Heart left ventricle (tissue), 16 donors: ENCODE measurements around the gene CHST11. TPM values are rescaled to one million over a fixed set of nuclear protein-coding genes. Genes with fewer than 3 reads are reported as not detected.

Experiments
- ATAC-seq, 4 donors: fragments of 200-7000 bp; cut with Tn5 transposase; one replicate each; pipeline ENCODE4 v1.9.1; 2020 to 2022; ENCODE audit warnings: moderate library complexity in 4 of 4, mild to moderate bottlenecking in 3 of 4, moderate number of reproducible peaks in 1 of 4
- DNase-seq, 5 donors: peaks; one replicate each; pipeline ENCODE4 v3.0.0-alpha.2; 2020
- H3K27ac ChIP-seq, 12 donors: fragments of 200-600 bp; sonication (generic) in 4 of 12; one replicate each; pipeline versions ENCODE4 v1.5.0 to v1.8.0; 2016 to 2022; ENCODE audit warnings: mild to moderate bottlenecking in 2 of 12
- H3K27me3 ChIP-seq, 9 donors: fragments of 200-600 bp; sonication (generic) in 2 of 9; one replicate each; pipeline versions ENCODE4 v1.5.1 to v1.8.0; 2016 to 2022; ENCODE audit warnings: mild to moderate bottlenecking in 3 of 9
- H3K36me3 ChIP-seq, 9 donors: fragments of 200-600 bp; sonication (generic) in 2 of 9; one replicate each; pipeline versions ENCODE4 v1.5.0 to v1.8.0; 2018 to 2022; ENCODE audit warnings: mild to moderate bottlenecking in 2 of 9
- H3K4me1 ChIP-seq, 12 donors: fragments of 200-600 bp; sonication (generic) in 4 of 12; one replicate each; pipeline versions ENCODE4 v1.5.0 to v1.8.0; 2016 to 2022; ENCODE audit warnings: mild to moderate bottlenecking in 3 of 12
- H3K4me3 ChIP-seq, 12 donors: fragments of 200-600 bp; sonication (generic) in 4 of 12; one replicate each; pipeline versions ENCODE4 v1.5.0 to v1.8.0; 2017 to 2022; ENCODE audit warnings: mild to moderate bottlenecking in 9 of 12, moderate library complexity in 4 of 12
- H3K9me3 ChIP-seq, 12 donors: fragments of 200-600 bp; sonication (generic) in 4 of 12; one replicate each; pipeline versions ENCODE4 v1.5.0 to v1.8.0; 2016 to 2022; ENCODE audit warnings: mild to moderate bottlenecking in 1 of 12
- CTCF ChIP-seq, 12 donors: fragments of 200-600 bp; sonication (generic) in 4 of 12; IDR thresholded peaks; one replicate each; pipeline versions ENCODE4 v1.5.0 to v1.8.0; 2018 to 2022; ENCODE audit warnings: antibody characterized with exemption in 12 of 12, mild to moderate bottlenecking in 5 of 12
- POLR2A ChIP-seq, 2 donors: fragments of 450-650 bp; IDR thresholded peaks; one replicate each; pipeline ENCODE4 v1.6.1; 2017; ENCODE audit warnings: antibody characterized with exemption in 2 of 2, mild to moderate bottlenecking in 2 of 2, moderate library complexity in 2 of 2
- WGBS, 4 donors: extraction: QIAGEN DNeasy Blood & Tissue Kit in 2 of 4; methylation state at CpG; one replicate each; pipeline versions ENCODE4 v1.1.5 to v1.1.7; 2013 to 2018; 5-methylcytosine and 5-hydroxymethylcytosine counted together
- intact Hi-C, 10 donors: fragments of 100-400 bp; cut with DNase I; formaldehyde crosslinking; loops; one replicate each; pipeline versions ENCODE4 v1.11.1 to v1.14.2; 2022
- polyA plus RNA-seq, 2 donors: library from polyadenylated mRNA; stranded (reverse); fragments of 200-250 nt; gene quantifications; one replicate each; pipeline ENCODE4 v1.2.3, GENCODE V29; 2013
- total RNA-seq, 9 donors: library from RNA; depleted of rRNA in 2 of 9; stranded (reverse); fragments of >200 nt in 2 of 9; fragmentation: NEBNext Ultra II Directional in 3 of 9; extraction: Animal tissue kit (Norgen Biotek cat#: 25700) in 3 of 9; gene quantifications; one replicate each; pipeline versions ENCODE4 v1.1.0 to v1.2.4, GENCODE V29; 2016 to 2023
- donor health status: ischemic (EF 13 %, LVEDD 7.1; RV severe dilation, severe dysfunction).
- donor health status: healthy with polysubstance abuse.
- donor health status: DM: no; HTN: yes; CAD: no.
- donor health status: DM: no; HTN: no; CAD: no.
- donor health status: ischemic (EF 25% LVEDD 6.9; RV normal size, moderate dysfunction).
- donor health status: ischemic (EF 25% LVEDD 5.7; RV mildly dilated, moderate dysfunction).
- donor health status: healthy.
- donor health status: DM: yes; HTN: yes; CAD: no.
- donor health status: ischemic (EF 35%, LVEDD 5.7; RV mildly dilated, moderate dysfunction).
- donor health status: nonischemic (EF 11% LVEDD 7.7; RV severe dilation, severe dysfunction).
- donor health status: DM: yes; HTN: yes; CAD: no.
- donor health status: PGD.
- donor health status: ischemic (EF 29% LVEDD 5.4; RV normal size, mild dysfunction).
- donor health status: nonischemic (EF 23%, LVEDD 6.1; RV moderate dilation, normal function).

CHST11 gene
- total and polyA plus RNA-seq, 11 donors = 1.1 to 16.9 (median 3.4) TPM

DNA sequence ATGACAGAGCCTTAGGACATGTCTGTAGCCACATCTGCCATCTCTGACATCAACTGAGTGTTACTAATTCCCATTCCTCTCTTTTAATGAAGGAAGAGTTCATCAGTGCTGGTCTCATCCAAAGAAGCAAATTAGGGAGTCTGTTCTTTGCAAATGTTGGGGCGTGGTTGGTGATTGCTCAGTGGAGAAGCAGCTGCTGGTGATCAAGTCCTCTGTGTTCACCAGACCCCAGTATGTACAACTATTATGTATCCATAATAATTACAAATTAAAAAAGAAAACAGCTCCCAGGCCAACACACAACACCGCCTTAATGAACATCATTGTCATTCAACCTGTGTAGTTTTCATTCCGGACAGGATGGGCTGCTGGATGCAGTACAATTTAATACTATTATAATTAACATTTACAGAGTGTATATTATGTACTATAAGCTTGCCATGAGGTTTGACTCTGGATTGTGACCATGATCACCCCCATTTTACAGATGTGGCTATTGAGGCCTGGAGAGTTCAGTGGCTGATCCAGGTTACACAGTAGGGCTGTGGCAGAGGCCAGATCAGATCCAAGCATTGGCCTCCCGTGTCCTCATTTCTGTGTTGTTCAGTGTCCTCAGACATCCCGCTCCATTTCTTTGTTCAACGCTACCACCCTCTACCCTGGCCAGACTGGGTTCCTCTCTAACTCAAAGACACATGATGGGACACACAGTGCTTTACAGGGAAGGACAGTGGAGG lies 179.0 kb downstream of the CHST11 start:
- Histone ChIP-seq H3K4me3 (no peak overlapping the region), H3K36me3 (no peaks in the 10 kb centered on the region), H3K9me3 (peaks cover 0 to 7% (median 0%) of the 10 kb centered on the region in 12 donors), H3K27me3 (no peaks in the 10 kb centered on the region), H3K4me1 (peaks cover 0 to 46% (median 7%) of the 10 kb centered on the region in 12 donors), H3K27ac (no peak overlapping the region)
- TF ChIP-seq POLR2A (IDR thresholded peaks at IDR 0.05) (no peak), CTCF (IDR thresholded peaks at IDR 0.05) (no peak)
- intact Hi-C loops = no loop called here
- no peak for DNase-seq
- 94 to 99% (median 98%) methylated on average over 6 of the region's 6 CpGs for WGBS, 4 donors
- no peak for ATAC-seq

- 93 to 97% (median 93%) methylated on average over 2 of the region's 2 CpGs for WGBS, 4 donors
- ATAC-seq (no peak), DNase-seq (no peak)
- Histone ChIP-seq H3K36me3 (no peaks in the 10 kb centered on the region), H3K4me1 (peaks cover 0 to 52% (median 7%) of the 10 kb centered on the region in 12 donors), H3K27me3 (no peaks in the 10 kb centered on the region), H3K4me3 (no peak overlapping the region), H3K9me3 (peaks cover 0 to 11% (median 0%) of the 10 kb centered on the region in 12 donors), H3K27ac (no peak overlapping the region)
- intact Hi-C loops = no loop called here
- no peak for TF ChIP-seq POLR2A (IDR thresholded peaks at IDR 0.05)
- no peak for TF ChIP-seq CTCF (IDR thresholded peaks at IDR 0.05)
Observed at GRCh38 chr12:104636496-104636895, 179.7 kb downstream of the CHST11 start.

DNA sequence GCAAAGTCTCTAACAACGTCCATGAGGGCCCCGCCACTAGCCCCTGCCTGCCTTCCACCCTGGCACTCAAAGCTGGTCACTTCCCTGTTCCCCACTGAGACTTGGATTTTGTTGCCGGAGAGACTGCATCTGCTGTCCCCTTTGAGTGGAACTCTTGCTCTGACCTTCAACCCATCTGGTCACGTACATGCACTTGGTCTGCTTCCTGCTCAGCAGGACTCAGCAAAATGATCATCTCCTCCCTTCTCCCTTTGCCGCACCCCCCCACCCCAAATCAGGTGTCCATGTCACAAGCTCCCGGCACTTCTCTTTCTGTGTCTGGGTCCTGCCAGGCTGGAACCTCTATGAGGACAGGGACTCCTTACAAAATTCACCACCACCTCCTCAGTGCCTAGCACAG lies 180.9 kb downstream of the CHST11 start:
- Histone ChIP-seq H3K36me3 (no peaks in the 10 kb centered on the region), H3K4me1 (peaks cover 0 to 62% (median 6%) of the 10 kb centered on the region in 12 donors), H3K9me3 (peaks cover 0 to 11% (median 0%) of the 10 kb centered on the region in 12 donors), H3K27me3 (no peaks in the 10 kb centered on the region), H3K27ac (peak overlapping the region in 4 of 12 donors; percentile 26 to 83 (median 76)), H3K4me3 (no peak overlapping the region)
- 50 to 59% (median 55%) methylated on average over 6 of the region's 6 CpGs for WGBS, 4 donors
- ATAC-seq (peak; percentile 17 to 57 (median 44)), DNase-seq (peak in 2 of 5 donors; percentile 24 to 42)
- intact Hi-C loops = no loop called here
- no peak for TF ChIP-seq POLR2A (IDR thresholded peaks at IDR 0.05)
- no peak for TF ChIP-seq CTCF (IDR thresholded peaks at IDR 0.05)

DNA sequence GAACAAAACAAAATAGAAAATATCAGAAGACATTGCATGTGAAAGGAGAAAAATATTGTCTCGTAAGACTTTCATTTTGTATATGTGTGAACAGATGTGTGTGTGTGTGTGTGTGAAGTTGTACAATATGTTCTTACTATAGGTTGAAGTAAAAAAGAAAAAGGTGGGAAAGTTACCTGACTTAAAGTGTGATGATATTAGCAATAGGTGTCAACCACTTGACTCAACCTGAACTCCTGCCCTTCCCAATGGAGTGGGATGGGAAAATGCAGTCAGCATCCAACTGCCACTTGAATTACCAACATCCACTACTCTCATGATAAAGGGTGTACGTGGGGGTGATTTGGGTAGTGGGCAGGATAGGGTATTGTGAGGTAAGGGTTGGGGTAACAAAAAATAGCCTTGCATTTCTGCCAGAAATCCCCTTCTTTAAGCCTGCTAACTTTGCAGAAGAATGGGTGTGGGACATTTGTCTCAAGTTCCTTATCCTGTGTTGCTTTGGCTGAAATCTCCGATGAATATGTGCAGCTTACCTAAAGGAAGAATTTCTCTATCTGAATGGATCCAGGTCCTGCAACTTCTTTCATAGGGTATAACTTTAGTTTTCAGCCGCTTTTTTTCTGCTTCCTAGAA lies 181.6 kb downstream of the CHST11 start:
- Histone ChIP-seq H3K4me3 (peak overlapping the region in 3 of 12 donors; percentile 10 to 23 (median 18)), H3K9me3 (peaks cover 0 to 11% (median 0%) of the 10 kb centered on the region in 12 donors), H3K4me1 (peaks cover 0 to 66% (median 4%) of the 10 kb centered on the region in 12 donors), H3K27ac (peak overlapping the region in 9 of 12 donors; percentile 5 to 83 (median 44)), H3K36me3 (no peaks in the 10 kb centered on the region), H3K27me3 (no peaks in the 10 kb centered on the region)
- 63 to 75% (median 71%) methylated on average over 4 of the region's 4 CpGs for WGBS, 4 donors
- no peak for DNase-seq
- intact Hi-C loops = no loop called here
- TF ChIP-seq CTCF (IDR thresholded peaks at IDR 0.05) = no peak
- no peak for TF ChIP-seq POLR2A (IDR thresholded peaks at IDR 0.05)
- peak in 1 of 4 donors; percentile 5 for ATAC-seq
